HG02981 (cell line): ENCODE results near the gene USP44.

Experiments
- ATAC-seq: cut with Tn5 transposase; IDR thresholded peaks from one replicate; pipeline ENCODE4 v1.9.1; 2021; ENCODE audit warnings: mild to moderate bottlenecking, moderate library complexity; ENCODE audit not compliant: unreplicated experiment

Gene USP44

DNA sequence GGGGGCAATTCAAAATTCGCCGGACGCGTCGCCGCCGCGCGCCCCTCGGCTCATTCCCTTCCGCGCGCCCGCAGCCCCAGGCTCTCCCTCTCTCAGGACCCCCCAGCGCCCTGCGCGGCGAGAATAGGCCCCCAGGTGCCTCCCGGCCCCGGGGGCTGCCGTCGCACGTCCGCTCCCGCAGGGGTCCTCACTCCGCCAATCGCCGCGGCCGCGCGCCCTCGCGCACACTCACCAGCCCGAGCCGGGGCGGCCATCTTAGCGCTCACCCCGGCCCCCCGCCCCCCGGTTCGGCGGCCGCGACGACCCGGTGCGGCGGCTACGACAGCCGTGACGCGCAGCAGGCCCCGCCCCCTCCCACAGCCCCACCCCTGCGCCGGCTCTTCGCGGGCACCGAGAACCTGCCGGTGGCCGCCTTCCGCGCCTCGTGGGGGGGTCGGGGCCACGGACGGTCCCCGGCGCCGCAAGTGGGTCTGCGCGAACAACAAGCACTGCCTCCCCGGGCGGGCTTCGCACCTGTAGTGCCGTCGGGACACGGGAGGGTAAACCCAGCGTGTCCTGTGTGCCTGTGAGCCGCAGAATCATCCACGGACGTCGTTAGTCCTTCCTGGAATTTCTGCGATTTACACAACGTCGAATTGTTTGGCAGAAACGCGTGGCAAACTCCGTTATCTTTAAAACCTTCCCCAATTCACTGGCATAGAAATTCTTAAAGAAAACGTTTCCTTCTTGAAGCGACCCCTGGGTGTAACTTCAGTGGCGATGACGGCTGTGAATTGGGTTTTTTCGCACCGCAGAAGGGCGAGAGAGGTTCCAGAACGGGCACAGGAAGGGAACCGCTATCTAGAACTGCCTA lies 2.5 kb downstream of the USP44 start:
- no peak for ATAC-seq

GRCh38 chr12:95548056-95548538 lies 3.2 kb downstream of the USP44 start:
- no peak for ATAC-seq

DNA sequence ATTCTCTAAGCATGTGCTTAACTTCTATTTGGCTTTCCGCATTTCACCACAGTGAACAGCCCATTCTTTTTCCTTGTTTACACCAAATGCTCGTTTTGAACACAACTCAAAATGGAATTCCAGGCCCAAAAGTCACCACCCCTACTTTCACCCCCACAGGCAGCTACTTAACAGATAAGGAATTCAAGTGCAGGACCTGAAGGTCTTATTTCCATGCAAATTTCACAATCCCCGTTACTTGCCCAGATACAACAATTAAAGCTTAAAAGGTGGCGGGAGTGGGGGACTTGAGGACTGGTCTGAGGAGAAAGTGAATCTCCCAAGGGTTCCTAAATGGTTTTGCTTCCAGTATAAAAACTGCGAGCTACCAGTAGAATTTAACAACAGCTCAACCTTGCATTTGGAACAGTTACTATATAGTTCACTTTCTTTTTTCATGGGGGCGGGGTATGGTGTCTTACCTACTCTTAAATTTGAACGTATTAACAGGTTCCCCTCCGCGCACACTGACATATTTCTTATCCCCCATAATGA lies 3.7 kb downstream of the USP44 start:
- no peak for ATAC-seq

- ATAC-seq, result no peak
Observed at GRCh38 chr12:95546491-95546813, 4.8 kb downstream of the USP44 start.

DNA sequence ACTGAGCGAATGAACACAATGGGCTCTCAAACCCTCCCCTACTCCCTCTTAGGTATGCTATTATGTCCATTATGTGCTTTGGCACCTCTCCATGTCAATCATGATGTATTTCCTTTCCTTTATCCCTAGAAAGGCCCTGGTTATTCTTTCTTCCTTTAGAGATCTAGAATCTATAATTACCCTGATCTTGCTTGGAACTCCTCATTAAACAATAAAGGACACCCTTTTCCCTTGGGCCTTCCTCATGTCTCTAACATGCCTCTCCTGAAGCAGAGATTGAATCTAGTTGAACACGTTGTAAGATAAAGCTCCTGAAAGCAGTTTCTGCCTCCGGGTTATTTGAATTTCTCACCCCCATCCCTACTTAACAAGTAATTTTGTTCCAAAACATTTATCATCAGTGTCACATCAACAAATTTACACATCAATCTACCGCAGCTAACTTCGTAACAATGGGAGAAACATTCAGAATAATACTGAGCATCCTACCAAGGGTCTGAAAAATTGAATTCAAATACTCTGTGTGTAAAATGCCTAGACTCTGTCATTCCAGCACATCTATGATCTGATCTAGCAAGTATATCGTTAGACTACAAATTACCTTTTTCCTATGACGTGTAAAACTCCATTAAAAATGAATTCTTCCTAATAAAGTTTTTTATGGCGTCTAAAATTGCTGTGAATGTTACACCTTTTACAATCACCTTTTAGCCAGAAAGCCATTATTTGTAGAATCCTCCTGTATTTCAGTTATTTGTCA lies 5.4 kb downstream of the USP44 start:
- ATAC-seq, result no peak

DNA sequence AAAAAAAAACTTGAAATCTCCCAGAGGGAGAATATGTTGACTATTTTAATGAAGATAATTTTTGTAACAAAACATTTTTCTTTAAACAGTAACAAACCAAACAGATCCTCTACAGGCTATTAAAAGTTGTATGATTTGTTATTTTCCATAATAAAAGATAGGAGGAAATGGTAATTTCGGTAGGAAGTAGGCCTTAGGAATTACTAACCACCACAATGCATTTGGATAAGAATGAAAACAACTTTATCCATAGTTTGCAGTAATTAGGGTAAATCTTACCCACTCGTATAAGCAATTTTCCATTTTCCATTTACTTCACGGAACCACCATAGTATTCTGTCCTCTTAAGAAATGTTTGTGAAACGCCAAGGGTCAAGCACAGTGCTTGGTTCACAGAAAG lies 6.0 kb downstream of the USP44 start:
- ATAC-seq, result no peak

- ATAC-seq, result no peak
Observed at GRCh38 chr12:95544756-95545155, 6.5 kb downstream of the USP44 start.

- no peak for ATAC-seq
Observed at GRCh38 chr12:95543305-95543704, 8.0 kb downstream of the USP44 start.

DNA sequence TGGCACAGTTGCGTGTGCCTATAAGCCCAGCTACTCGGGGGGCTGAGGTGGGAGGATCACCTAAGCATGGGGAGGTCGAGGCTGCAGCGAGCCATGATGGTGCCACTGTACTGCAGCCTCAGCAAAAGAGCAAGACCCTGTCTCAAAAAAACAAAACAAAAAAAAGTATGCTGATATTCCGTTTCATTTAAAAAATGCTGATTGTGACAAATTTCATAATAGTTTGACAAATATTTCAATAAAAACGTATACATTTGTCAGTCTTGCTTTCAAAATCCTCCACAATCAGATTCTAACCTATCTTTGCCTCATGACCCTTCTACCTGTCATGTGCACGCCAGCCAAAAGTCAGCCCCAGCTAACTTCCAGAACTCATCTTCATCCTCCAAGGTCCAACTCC lies 9.8 kb downstream of the USP44 start:
- no peak for ATAC-seq

- no peak for ATAC-seq
Observed at GRCh38 chr12:95538656-95539055, 12.6 kb downstream of the USP44 start.

DNA sequence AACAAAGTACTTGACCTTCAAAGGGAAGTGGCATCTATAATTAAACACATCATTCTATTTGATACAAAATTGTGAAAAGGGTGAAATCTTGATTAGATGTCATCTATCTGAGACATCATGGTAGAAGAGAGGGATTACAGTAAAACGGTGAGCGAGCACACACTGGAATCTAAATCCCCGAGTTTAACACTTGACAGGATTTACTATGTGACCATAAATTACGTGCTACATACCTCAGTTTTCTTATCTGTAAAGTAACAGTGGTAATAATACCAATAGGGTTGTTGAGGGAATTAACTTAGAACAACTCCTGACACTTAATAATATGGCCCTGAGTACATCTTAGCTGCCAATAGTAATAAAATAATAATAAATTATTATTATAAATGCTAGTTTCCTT lies 13.3 kb downstream of the USP44 start:
- no peak for ATAC-seq

DNA sequence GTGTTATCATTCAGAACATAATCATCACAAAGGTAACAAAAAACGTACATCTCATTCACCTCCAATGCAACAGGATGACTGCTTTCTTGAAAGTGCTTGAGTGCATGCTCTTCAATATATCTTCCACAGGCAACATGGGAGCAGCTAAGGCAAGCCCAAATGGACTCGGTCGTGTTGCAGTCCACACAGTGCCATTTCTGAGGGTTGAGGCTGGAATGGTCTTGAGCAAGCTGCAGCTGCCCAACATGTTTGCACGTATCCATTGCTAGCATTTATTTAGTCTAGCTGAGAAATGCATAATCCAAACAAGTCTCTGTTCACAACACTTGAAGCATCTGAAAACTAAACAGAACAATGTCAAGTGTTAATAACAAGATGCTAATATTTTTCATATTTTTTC lies 17.3 kb downstream of the USP44 start:
- ATAC-seq, result no peak

GRCh38 chr12:95532851-95533250 lies 18.4 kb downstream of the USP44 start:
- no peak for ATAC-seq

GRCh38 chr12:95529693-95530225 lies 21.5 kb downstream of the USP44 start:
- no peak for ATAC-seq

GRCh38 chr12:95528431-95528830 lies 22.8 kb downstream of the USP44 start:
- ATAC-seq, result no peak

DNA sequence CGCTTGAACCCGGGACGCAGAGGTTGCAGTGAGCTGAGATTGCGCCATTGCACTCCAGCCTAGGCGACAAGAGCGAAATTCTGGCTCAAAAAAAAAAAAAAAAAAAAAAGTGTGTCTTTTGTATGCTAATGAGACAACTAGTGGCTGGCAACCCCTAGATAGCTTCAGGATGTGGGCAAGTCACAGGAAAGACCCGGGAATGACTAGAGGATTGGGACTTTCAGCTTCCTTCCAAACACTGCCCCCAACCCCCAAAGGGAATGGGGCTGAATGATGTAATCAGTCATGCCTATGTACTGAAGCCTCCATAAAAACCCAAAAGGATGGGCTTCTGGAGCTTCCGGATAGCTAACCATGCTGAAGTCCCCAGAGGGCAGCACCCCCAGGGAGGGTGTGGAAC lies 28.6 kb downstream of the USP44 start:
- ATAC-seq, result no peak

DNA sequence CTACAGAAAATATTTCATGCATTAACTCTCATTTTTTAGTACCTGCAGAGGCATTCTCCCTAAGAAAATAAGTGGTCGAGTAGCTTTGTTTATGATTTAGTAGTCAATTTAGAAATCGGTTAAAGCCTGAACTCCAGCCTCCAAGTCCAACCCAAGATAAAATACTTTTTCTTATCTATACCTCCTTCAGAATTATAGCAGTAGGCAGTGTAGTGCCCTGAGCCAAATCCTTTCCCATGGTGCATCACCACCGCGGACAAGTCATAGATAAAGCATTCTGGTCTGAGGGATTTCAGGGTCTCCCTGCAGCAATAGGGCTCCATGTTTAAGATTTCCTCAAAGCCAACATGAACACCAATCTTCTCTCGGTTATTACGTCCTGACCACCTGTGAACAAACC lies 30.5 kb downstream of the USP44 start:
- ATAC-seq, result no peak

GRCh38 chr12:95518944-95519343 lies 32.3 kb downstream of the USP44 start:
- no peak for ATAC-seq

GRCh38 chr12:95517246-95517645 lies 34.0 kb downstream of the USP44 start:
- no peak for ATAC-seq

DNA sequence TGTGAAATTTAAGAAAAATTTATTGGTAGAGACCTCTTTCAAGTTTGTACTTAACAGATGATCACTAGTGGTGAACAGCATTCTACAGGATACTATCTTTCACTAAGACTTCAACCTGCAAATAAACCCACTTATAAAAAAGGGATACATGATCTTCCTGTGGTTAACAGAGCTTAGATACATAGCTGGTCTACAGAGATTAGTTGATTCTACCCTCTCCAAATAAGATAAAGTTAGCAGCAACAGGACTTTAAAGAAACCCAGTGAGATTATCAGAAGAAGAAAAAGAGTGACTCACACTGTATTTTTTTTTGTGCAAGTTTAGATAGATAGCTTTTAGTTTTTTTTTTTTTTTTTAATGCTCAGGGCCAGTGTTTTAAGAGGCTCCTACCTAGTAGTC lies 34.5 kb downstream of the USP44 start:
- ATAC-seq, result no peak

GRCh38 chr12:95515197-95515596 lies 36.1 kb downstream of the USP44 start:
- ATAC-seq, result no peak

- ATAC-seq, result no peak
Observed at GRCh38 chr12:95513599-95513998, 37.7 kb downstream of the USP44 start.
